Natural killer cell (primary cell): ENCODE data around the gene LAG3. TPM values are rescaled to one million over a fixed set of nuclear protein-coding genes. Genes with fewer than 3 reads are reported as not detected.

ENCODE experiments used
- ATAC-seq, 3 donors: fragments of 150-1000 bp in 2 of 3; fragments of 200-7000 bp in 1 of 3; cut with Tn5 transposase; 1 replicate in 1 of 3; 2 replicates in 2 of 3; pipeline ENCODE4 v1.10.0; 2021; ENCODE audit warnings: mild to moderate bottlenecking in 2 of 3, moderate library complexity in 2 of 3
- DNase-seq, 2 donors: peaks; one replicate each; pipeline versions ENCODE4 v3.0.0 to v3.0.0-alpha.2; 2013 to 2021; ENCODE audit warnings: mixed read lengths in 1 of 2
- H3K27ac ChIP-seq: one replicate; pipeline ENCODE4 v1.5.1; 2013; ENCODE audit warnings: mild to moderate bottlenecking, low read length
- H3K27me3 ChIP-seq: one replicate; pipeline ENCODE4 v1.6.1; 2013; ENCODE audit warnings: low read length; ENCODE audit not compliant: control insufficient read depth, insufficient read depth
- H3K36me3 ChIP-seq: one replicate; pipeline ENCODE4 v1.6.1; 2013; ENCODE audit warnings: low read length; ENCODE audit not compliant: control insufficient read depth, insufficient read depth
- H3K4me1 ChIP-seq: one replicate; pipeline ENCODE4 v1.6.1; 2013; ENCODE audit warnings: low read length; ENCODE audit not compliant: control insufficient read depth, insufficient read depth
- H3K4me3 ChIP-seq: one replicate; pipeline ENCODE4 v1.5.1; 2013; ENCODE audit warnings: low read length
- H3K9me3 ChIP-seq: one replicate; pipeline ENCODE4 v1.6.1; 2013; ENCODE audit warnings: low read length; ENCODE audit not compliant: control insufficient read depth, insufficient read depth
- H3K27ac Mint-ChIP-seq, 2 donors: one replicate each; pipeline ENCODE4 v1.8.0; 2022; ENCODE audit warnings: mild to moderate bottlenecking in 2 of 2, mixed read lengths in 2 of 2, moderate library complexity in 1 of 2
- H3K27me3 Mint-ChIP-seq, 2 donors: one replicate each; pipeline ENCODE4 v1.8.0; 2022; ENCODE audit warnings: low read depth in 2 of 2, mixed read lengths in 2 of 2
- H3K36me3 Mint-ChIP-seq: one replicate; pipeline ENCODE4 v1.8.0; 2022; ENCODE audit warnings: mixed read lengths
- H3K4me1 Mint-ChIP-seq, 2 donors: one replicate each; pipeline ENCODE4 v1.8.0; 2022; ENCODE audit warnings: mixed read lengths in 2 of 2
- H3K4me3 Mint-ChIP-seq: one replicate; pipeline ENCODE4 v1.8.0; 2022; ENCODE audit warnings: mild to moderate bottlenecking, moderate library complexity, mixed read lengths
- H3K9me3 Mint-ChIP-seq, 2 donors: one replicate each; pipeline ENCODE4 v1.8.0; 2022; ENCODE audit warnings: mixed read lengths in 2 of 2
- WGBS: methylation state at CpG from one replicate; pipeline ENCODE4 v1.1.7; 2013; ENCODE audit warnings: missing lambda C conversion rate; ENCODE audit not compliant: insufficient coverage; 5-methylcytosine and 5-hydroxymethylcytosine counted together
- intact Hi-C: fragments of 100-400 bp; cut with micrococcal nuclease; formaldehyde crosslinking; loops from one replicate; pipeline ENCODE4 v1.14.2; 2022
- total RNA-seq, 4 donors: library from RNA; stranded (reverse); fragments of 120-200 nt in 1 of 4; gene quantifications; one replicate each; pipeline versions ENCODE4 v1.2.3 to v1.2.4, GENCODE V29; 2013 to 2022
- TF ChIP-seq, protein P1 (sequence below): fragments of 200-600 bp; IDR thresholded peaks from one replicate; pipeline ENCODE4 v1.8.0; 2022; ENCODE audit warnings: antibody characterized with exemption

LAG3 gene
- total RNA-seq, 3 donors from 2014 or later (not counting 1 experiment from before 2014, with no cell fraction given): 0.36 to 7.6 (median 0.78) TPM

DNA sequence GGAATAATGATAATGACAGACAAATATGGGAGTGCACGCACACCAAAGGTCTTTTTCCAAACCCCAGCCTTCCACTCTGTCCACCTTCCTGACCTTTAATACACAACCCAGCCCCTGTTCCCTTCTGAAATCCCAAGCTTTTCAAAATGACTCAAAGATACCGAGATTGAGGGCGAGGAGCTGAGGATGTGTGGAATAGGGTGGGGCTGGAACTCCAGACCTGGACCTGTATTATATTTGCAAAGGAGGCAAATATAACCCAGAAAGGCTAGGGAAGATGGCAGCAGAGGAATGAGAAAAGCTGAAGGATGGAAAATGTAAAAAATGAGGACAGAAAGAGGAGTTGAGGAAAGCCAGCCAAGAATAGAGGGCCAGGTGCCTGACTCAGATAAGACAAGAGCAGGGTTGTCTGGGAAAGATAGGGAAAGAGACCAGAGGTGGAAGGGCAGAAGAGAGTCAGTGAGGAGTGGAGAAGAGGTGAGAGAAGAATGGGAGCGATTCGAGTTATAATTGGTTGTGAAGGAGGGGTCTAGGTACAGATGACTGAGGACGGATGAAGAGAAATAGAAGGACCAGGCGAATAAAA, 7.2 kb upstream of the LAG3 start:
- DNase-seq: no peak
- Mint-ChIP-seq H3K36me3 (no peaks in the 10 kb centered on the region), H3K27ac (peak overlapping the region in 1 of 2 donors; percentile 1), H3K4me1 (peaks cover 26 to 28% of the 10 kb centered on the region in 2 donors), H3K9me3 (no peaks in the 10 kb centered on the region), H3K27me3 (peaks cover 33 to 54% of the 10 kb centered on the region in 2 donors), H3K4me3 (peak overlapping the region; percentile 73)
- Histone ChIP-seq H3K27ac (no peak overlapping the region), H3K36me3 (no peaks in the 10 kb centered on the region), H3K4me1 (peaks cover 34% of the 10 kb centered on the region), H3K27me3 (peaks cover 10% of the 10 kb centered on the region), H3K4me3 (no peak overlapping the region), H3K9me3 (no peaks in the 10 kb centered on the region)
- ATAC-seq: no peak
- WGBS: 55% methylated on average over 7 of the region's 7 CpGs
- intact Hi-C loops: no loop called here
- TF ChIP-seq, protein P1, sequence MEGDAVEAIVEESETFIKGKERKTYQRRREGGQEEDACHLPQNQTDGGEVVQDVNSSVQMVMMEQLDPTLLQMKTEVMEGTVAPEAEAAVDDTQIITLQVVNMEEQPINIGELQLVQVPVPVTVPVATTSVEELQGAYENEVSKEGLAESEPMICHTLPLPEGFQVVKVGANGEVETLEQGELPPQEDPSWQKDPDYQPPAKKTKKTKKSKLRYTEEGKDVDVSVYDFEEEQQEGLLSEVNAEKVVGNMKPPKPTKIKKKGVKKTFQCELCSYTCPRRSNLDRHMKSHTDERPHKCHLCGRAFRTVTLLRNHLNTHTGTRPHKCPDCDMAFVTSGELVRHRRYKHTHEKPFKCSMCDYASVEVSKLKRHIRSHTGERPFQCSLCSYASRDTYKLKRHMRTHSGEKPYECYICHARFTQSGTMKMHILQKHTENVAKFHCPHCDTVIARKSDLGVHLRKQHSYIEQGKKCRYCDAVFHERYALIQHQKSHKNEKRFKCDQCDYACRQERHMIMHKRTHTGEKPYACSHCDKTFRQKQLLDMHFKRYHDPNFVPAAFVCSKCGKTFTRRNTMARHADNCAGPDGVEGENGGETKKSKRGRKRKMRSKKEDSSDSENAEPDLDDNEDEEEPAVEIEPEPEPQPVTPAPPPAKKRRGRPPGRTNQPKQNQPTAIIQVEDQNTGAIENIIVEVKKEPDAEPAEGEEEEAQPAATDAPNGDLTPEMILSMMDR: no peak

DNA sequence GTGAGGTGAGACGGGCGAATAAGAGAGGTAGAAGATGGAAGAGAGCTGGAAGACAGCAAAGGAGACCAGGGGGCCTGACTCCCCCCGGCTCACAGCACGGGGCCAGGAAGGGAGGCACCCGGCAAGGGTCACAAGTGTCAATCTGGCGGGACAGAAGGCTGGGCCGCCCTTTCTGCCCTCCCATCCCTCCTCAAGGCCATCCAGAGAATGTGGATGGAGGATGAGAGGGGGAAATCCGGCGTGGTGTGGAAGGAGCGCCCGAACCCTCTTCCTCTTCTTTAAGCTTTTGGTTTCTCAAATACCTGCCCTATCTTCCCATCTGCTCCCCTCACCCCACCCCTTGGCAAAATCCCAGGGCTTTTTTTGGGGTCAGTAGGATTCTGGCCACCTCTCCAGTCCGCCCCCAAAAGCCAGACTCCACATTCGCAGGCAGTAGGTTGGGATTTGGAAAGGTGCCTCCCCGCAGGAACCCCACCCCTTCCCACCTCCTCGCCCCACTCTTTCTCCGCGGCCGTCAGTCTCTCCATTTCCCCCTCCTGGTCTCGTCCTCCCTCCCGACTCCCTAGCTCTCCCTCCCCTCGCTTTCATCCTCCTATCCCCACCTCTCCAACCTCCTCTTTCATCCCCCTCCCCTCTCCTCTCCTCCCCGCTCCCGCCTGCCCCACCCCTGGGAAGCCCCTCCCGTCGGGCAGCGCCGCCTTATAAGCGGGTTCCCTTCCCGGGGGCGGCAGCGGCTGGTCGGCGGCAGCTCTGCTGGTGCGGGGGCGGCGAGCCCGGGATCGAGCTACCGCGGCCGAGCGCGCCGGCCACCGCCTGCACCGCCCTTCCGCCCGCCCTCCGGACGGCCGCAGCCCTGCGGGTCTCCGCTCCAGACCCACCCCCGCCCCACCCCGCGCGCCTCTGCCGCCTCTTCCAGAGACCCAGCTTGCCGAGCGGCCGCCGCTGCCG, 6.4 kb upstream of the LAG3 start, which contains the start of gene PTMS:
Gene PTMS (plus strand): TSS at position 730 of the 948 bp plus-strand sequence. CDS start 343 bp downstream, outside the sequence.
- no peaks in the 10 kb centered on the region for H3K36me3 Mint-ChIP-seq
- TF ChIP-seq, protein P1: no peak
- Histone ChIP-seq H3K4me3 (peak within 1 kb of the TSS; percentile 46), H3K9me3 (no peaks in the 10 kb centered on the region), H3K27me3 (peaks cover 10% of the 10 kb centered on the region), H3K36me3 (no peaks in the 10 kb centered on the region), H3K27ac (no peak within 1 kb of the TSS), H3K4me1 (peaks cover 34% of the 10 kb centered on the region)
- WGBS: 2% methylated on average over 59 of the region's 63 CpGs
- peaks cover 26 to 28% of the 10 kb centered on the region in 2 donors for H3K4me1 Mint-ChIP-seq
- no peaks in the 10 kb centered on the region for H3K9me3 Mint-ChIP-seq
- ATAC-seq: peak in 2 of 3 donors; percentile 3 to 5
- H3K27me3 Mint-ChIP-seq: peaks cover 39 to 54% of the 10 kb centered on the region in 2 donors
- H3K27ac Mint-ChIP-seq: peak within 1 kb of the TSS in 1 of 2 donors; percentile 67
- peak within 1 kb of the TSS; percentile 93 for H3K4me3 Mint-ChIP-seq
- DNase-seq: peak in 1 of 2 donors; percentile 44
- intact Hi-C loops: no loop called here

DNA sequence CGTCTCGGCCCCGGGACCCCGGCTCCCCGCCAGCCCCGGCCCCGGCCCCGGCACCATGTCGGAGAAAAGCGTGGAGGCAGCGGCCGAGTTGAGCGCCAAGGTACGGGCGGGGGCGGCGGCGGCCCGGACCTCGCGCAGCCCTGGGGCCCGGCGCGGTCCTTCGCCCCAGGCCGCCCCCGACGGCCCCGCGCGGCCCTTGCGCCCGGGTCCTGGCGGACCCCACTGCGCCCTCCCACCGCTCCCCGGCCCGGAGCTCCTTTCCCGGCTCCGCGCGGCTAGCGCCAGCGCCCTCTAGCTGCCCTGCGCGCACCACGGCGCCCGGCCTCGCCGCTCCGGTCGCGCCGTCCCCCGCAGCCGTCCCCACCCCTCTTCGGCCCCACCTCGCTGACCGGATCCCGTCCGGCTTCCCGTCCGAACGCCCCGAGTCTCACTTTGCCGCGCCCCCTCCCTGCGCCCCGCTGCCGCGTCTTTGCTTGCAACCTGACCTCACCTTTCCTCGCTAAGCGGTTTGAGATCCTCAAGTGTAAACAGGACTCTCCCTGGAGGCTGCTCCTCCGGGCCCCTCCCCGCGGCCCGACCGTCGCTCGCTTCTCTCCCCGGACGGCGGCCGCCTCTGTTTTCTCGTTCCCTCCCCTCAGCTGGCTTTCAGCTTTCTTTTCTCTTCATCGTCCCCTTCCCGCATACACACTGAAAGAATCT, 5.5 kb upstream of the LAG3 start:
- H3K27me3 Mint-ChIP-seq: peaks cover 48 to 59% of the 10 kb centered on the region in 2 donors
- H3K27ac Mint-ChIP-seq: peak overlapping the region in 1 of 2 donors; percentile 67
- Histone ChIP-seq H3K9me3 (no peaks in the 10 kb centered on the region), H3K27ac (no peak overlapping the region), H3K4me1 (peaks cover 36% of the 10 kb centered on the region), H3K4me3 (peak overlapping the region; percentile 46), H3K27me3 (peaks cover 10% of the 10 kb centered on the region), H3K36me3 (no peaks in the 10 kb centered on the region)
- H3K4me3 Mint-ChIP-seq: peak overlapping the region; percentile 93
- intact Hi-C loops: no loop called here
- no peaks in the 10 kb centered on the region for H3K36me3 Mint-ChIP-seq
- H3K9me3 Mint-ChIP-seq: no peaks in the 10 kb centered on the region
- WGBS: under 1% methylated on average over 88 of the region's 88 CpGs
- TF ChIP-seq, protein P1: peak; percentile 51
- DNase-seq (peak; percentile 52 to 78), ATAC-seq (peak; percentile 74 to 84 (median 76))
- peaks cover 27 to 30% of the 10 kb centered on the region in 2 donors for H3K4me1 Mint-ChIP-seq
